GM12873 (cell line): ENCODE data around the gene CADM4.

Source experiments
- TF ChIP-seq, protein P1 (sequence below): IDR thresholded peaks from 2 replicates; pipeline ENCODE4 v1.5.1; 2012; ENCODE audit warnings: low read depth, mild to moderate bottlenecking, moderate library complexity, low read length, control low read depth; ENCODE audit not compliant: insufficient read depth; ENCODE audit errors: missing control alignments

The CADM4 gene

DNA sequence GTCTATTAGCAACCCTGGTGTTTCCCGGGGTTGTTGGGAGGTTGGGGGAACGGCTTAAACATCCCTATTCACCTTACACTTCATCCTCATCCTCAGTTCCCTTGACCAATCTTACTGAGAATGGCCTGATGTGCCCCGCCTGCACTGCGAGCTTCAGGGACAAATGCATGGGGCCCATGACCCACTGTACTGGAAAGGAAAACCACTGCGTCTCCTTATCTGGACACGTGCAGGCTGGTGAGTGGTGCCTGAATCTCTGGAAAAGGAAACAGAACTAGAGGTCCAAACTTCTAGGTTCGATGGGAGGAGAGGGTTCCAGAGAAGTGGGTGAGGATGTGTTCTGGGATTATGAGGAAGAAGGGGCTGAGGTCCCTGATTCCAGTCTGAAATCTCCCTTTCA, 58.2 kb downstream of the CADM4 start:
- TF ChIP-seq, protein P1, sequence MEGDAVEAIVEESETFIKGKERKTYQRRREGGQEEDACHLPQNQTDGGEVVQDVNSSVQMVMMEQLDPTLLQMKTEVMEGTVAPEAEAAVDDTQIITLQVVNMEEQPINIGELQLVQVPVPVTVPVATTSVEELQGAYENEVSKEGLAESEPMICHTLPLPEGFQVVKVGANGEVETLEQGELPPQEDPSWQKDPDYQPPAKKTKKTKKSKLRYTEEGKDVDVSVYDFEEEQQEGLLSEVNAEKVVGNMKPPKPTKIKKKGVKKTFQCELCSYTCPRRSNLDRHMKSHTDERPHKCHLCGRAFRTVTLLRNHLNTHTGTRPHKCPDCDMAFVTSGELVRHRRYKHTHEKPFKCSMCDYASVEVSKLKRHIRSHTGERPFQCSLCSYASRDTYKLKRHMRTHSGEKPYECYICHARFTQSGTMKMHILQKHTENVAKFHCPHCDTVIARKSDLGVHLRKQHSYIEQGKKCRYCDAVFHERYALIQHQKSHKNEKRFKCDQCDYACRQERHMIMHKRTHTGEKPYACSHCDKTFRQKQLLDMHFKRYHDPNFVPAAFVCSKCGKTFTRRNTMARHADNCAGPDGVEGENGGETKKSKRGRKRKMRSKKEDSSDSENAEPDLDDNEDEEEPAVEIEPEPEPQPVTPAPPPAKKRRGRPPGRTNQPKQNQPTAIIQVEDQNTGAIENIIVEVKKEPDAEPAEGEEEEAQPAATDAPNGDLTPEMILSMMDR: no peak

DNA sequence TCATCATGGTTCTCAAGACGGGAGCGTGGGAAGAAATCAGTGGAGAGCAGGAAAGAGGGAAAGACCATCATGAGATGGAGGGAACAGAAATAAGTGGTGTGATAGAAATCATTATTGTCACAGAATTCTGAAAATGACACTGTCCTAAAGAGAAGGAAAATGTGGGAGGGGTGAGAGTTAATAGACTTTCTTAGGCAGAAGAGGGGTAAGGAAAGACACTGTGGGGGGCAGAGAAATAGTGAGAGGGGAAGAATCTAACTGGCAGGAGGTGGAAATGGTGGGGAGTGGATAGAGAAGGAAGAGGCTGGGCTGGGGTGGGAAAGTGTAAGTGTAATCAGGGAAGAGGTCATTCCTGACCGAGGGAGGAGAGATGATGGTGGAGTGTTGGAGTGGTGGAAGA, 60.9 kb downstream of the CADM4 start:
- TF ChIP-seq, protein P1: no peak

DNA sequence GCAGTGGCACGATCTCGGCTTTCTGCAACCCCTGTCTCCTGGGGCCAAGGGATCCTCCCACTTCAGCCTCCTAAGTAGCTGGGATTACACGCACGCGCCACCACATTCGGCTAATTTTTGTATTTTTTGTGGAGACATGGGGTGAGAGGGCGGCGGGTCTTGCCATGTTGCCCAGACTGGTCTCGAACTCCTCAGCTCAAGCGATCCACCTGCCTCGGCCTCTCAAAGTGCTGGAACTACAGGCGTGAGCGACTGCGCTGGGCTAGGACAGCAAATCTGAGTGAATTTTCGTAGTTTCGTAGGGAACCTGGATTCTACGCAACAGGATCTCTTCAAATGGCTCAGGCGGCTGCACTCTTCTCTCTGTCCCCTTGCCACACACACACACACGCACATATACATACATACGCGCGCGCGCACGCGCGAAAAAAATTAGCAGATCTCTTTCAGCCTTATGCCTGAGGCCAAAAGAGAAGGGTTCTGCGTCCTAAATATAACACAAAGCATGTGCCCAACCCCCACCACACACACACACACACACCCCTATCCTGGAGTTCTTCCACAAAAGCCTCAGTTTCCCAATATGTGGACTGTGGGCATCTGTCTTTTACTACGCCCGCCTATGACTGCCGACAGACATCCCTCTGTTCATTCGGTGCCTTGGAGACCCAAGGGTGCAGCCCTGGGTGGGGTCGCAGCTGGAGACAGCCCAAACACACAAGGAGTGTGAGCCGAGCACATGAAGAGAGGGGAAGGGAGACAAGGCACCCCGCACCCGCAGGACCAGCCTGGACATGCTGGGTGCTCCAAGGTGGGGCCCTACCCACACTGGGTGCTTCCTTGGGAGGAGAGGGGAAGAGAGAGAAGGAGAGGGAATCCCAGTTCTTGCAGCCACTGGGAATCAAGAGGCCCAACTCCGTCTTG, 63.4 kb downstream of the CADM4 start:
- TF ChIP-seq, protein P1: no peak

DNA sequence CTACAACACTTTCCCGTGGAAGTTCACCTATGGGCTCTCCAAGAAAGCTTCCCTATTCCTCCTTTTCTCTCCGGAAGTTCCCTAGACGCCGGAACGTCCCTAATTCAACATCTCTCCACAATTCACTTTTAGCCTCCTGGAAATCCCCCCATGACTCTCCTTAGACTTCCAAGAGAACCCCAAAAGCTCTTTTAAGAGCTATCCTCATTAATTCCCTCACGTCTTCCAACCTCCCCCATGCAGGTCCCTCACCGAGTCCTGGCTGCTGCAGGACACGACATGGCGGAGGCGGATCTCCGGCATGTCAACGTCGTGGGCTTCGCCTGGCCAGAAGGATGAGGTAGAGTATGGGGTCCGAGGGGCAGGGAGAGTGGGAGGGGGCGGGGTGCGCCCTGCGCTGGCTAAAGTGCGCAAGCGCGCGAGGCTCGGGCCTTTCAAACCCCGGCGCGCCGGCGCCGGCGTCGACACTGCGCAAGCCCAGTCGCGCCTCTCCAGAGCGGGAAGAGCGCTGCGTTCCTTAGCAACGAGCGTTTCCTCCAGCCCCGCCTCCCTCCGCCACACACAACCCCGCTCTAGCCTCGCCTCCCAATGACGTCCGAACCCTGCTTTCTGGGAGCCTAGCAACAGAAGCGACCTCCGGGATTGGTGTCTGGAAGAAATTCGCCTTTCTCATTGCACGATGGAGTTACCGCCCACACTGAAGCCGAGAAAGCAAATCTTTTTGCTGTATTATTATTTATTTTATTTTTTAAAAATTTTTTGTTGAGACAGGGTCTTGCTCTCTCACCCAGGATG, 64.3 kb downstream of the CADM4 start, which contains the start of the genes PINLYP and XRCC1:
TSS of gene PINLYP (plus strand) at position 646 of the 795 bp plus-strand sequence. CDS start 1,391 bp downstream, outside the sequence.
TSS of gene XRCC1 (minus strand) at position 372 of the 795 bp plus-strand sequence. CDS start at position 303, 69 bp downstream.
- TF ChIP-seq, protein P1: no peak

DNA sequence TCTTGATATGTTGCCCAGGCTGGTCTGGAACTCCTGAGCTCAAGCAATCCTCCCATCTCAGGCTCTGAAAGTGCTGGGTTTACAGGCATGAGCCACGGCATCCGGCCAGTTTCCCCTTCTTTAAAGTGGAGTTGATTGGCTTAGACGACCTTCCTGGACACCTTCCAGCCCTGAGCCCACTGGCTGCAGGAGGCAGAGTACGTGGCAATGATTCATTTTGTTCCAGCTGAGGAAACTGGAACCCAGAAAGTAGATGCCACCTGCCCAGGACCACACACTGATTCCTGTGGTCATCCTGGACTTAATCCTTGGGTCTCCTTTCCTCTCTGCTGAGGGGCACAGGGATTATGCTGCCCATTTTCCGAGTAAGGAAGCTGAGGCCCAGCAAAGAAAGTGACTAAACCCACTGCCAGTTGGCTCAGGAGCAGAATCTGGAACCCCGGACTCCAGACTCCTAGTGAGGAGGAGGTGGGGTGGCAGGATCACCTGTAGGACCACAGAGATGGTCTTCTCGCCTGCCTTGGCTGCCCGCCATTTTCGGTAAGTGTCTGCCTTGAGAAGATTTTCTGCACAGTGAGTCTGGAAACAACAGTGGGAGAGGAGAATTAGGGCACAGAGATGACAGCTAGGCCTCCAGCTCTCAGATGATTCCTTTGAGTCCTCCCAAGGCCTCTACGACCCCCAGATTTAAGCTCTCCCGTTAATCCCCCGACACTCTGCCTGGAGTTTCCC, 65.1 kb downstream of the CADM4 start:
- TF ChIP-seq, protein P1: no peak
